HG02571 (cell line): Measurements from ENCODE around the gene C1orf94.

Experiments used
- ATAC-seq: cut with Tn5 transposase; IDR thresholded peaks from one replicate; pipeline ENCODE4 v1.9.1; 2021; ENCODE audit warnings: mild to moderate bottlenecking, moderate library complexity; ENCODE audit not compliant: unreplicated experiment

C1orf94 gene

GRCh38 chr1:34250342-34250741 is 73.6 kb downstream of the C1orf94 start:
- no peak for ATAC-seq

GRCh38 chr1:34262023-34262853 is 85.5 kb downstream of the C1orf94 start:
- no peak for ATAC-seq

- no peak for ATAC-seq
Measured at GRCh38 chr1:34262921-34263320, 86.2 kb downstream of the C1orf94 start.

- ATAC-seq: no peak
Measured at GRCh38 chr1:34263406-34263805, 86.7 kb downstream of the C1orf94 start.

- ATAC-seq: no peak
Measured at GRCh38 chr1:34265396-34265795, 88.7 kb downstream of the C1orf94 start.

- ATAC-seq: no peak
Measured at GRCh38 chr1:34266127-34266951, 89.6 kb downstream of the C1orf94 start.

- ATAC-seq: no peak
Measured at GRCh38 chr1:34267326-34267725, 90.6 kb downstream of the C1orf94 start.

GRCh38 chr1:34268311-34268954 is 91.7 kb downstream of the C1orf94 start:
- no peak for ATAC-seq
